Activated T-helper 1 cell treated with anti-CD3 and anti-CD28 coated beads, Interleukin-12 subunit alpha, Interleukin-12 subunit beta, Interleukin-2, Interleukin-4 antibody, amounts not matched to agents 30 ng/mL and 10 ng/mL and 1 ng/mL, durations not matched to agents 14 hours and 24 hours and 36 hours (primary cell): ENCODE measurements around the gene RHEB. TPM values are rescaled to one million over a fixed set of nuclear protein-coding genes. Genes with fewer than 3 reads are reported as not detected.

Source experiments
- DNase-seq: peaks from one replicate; pipeline ENCODE4 v3.0.0; 2021; ENCODE audit warnings: low spot score
- H3K27ac Mint-ChIP-seq: one replicate; pipeline ENCODE4 v1.8.0; 2021; ENCODE audit warnings: mild to moderate bottlenecking, mixed read lengths
- H3K27me3 Mint-ChIP-seq: one replicate; pipeline ENCODE4 v1.8.0; 2022; ENCODE audit warnings: mild to moderate bottlenecking, moderate library complexity, mixed read lengths; ENCODE audit not compliant: insufficient read depth
- H3K36me3 Mint-ChIP-seq: one replicate; pipeline ENCODE4 v1.8.0; 2021; ENCODE audit warnings: low read depth, mixed read lengths
- H3K4me1 Mint-ChIP-seq: one replicate; pipeline ENCODE4 v1.8.0; 2021; ENCODE audit warnings: low read depth, mixed read lengths
- H3K4me3 Mint-ChIP-seq: one replicate; pipeline ENCODE4 v1.8.0; 2021; ENCODE audit warnings: mild to moderate bottlenecking, moderate library complexity, mixed read lengths
- H3K9me3 Mint-ChIP-seq: one replicate; pipeline ENCODE4 v1.8.0; 2021; ENCODE audit warnings: mixed read lengths
- intact Hi-C: fragments of 100-400 bp; cut with micrococcal nuclease; formaldehyde crosslinking; loops from one replicate; pipeline ENCODE4 v1.15.1; 2024
- total RNA-seq: library from RNA; stranded (reverse); gene quantifications from 2 replicates; pipeline ENCODE4 v1.2.3, GENCODE V29; 2022

RHEB gene
- total RNA-seq, 1 donor from 2014 or later = 65.5 TPM

GRCh38 chr7:151433721-151434400 lies 85.8 kb downstream of the RHEB start:
- no peak for DNase-seq
- no peak overlapping the region for H3K4me3 Mint-ChIP-seq
- H3K9me3 Mint-ChIP-seq = no peaks in the 10 kb centered on the region
- peaks cover 10% of the 10 kb centered on the region for H3K27me3 Mint-ChIP-seq
- H3K36me3 Mint-ChIP-seq = no peaks in the 10 kb centered on the region
- intact Hi-C loops = loop anchor here (2.0 kb wide), 1 partner anchor 15 kb away; no protein-coding TSS in a partner anchor
- H3K27ac Mint-ChIP-seq = no peak overlapping the region
- H3K4me1 Mint-ChIP-seq = peaks cover 24% of the 10 kb centered on the region

- intact Hi-C loops = loop anchor here (2.0 kb wide), 1 partner anchor 16 kb away; no protein-coding TSS in a partner anchor
- H3K4me3 Mint-ChIP-seq = no peak overlapping the region
- H3K9me3 Mint-ChIP-seq = no peaks in the 10 kb centered on the region
- peak; percentile 38 for DNase-seq
- peaks cover 9% of the 10 kb centered on the region for H3K27me3 Mint-ChIP-seq
- H3K4me1 Mint-ChIP-seq = peaks cover 24% of the 10 kb centered on the region
- no peaks in the 10 kb centered on the region for H3K36me3 Mint-ChIP-seq
- H3K27ac Mint-ChIP-seq = peak overlapping the region; percentile 71
These were observed 86.8 kb downstream of the RHEB start for GRCh38 chr7:151432658-151433521.

GRCh38 chr7:151431768-151432311 lies 87.9 kb downstream of the RHEB start:
- no peak overlapping the region for H3K27ac Mint-ChIP-seq
- intact Hi-C loops = loop anchor here (2.0 kb wide), 1 partner anchor 17 kb away; no protein-coding TSS in a partner anchor
- H3K4me3 Mint-ChIP-seq = no peak overlapping the region
- H3K4me1 Mint-ChIP-seq = peaks cover 24% of the 10 kb centered on the region
- no peaks in the 10 kb centered on the region for H3K36me3 Mint-ChIP-seq
- H3K9me3 Mint-ChIP-seq = no peaks in the 10 kb centered on the region
- no peak for DNase-seq
- peaks cover 6% of the 10 kb centered on the region for H3K27me3 Mint-ChIP-seq

GRCh38 chr7:151431281-151431767 lies 88.4 kb downstream of the RHEB start:
- H3K27ac Mint-ChIP-seq = no peak overlapping the region
- H3K4me1 Mint-ChIP-seq = peaks cover 24% of the 10 kb centered on the region
- intact Hi-C loops = no loop called here

GRCh38 chr7:151430391-151431205 lies 89.1 kb downstream of the RHEB start:
- intact Hi-C loops = no loop called here
- H3K36me3 Mint-ChIP-seq = no peaks in the 10 kb centered on the region
- H3K27me3 Mint-ChIP-seq = peaks cover 3% of the 10 kb centered on the region
- peaks cover 24% of the 10 kb centered on the region for H3K4me1 Mint-ChIP-seq
- H3K9me3 Mint-ChIP-seq = no peaks in the 10 kb centered on the region
- no peak overlapping the region for H3K4me3 Mint-ChIP-seq
- no peak overlapping the region for H3K27ac Mint-ChIP-seq
- no peak for DNase-seq

More at GRCh38 chr7:151431281-151431767, 88.4 kb downstream of the RHEB start:
- no peaks in the 10 kb centered on the region for H3K36me3 Mint-ChIP-seq
- H3K4me3 Mint-ChIP-seq = no peak overlapping the region
- no peaks in the 10 kb centered on the region for H3K9me3 Mint-ChIP-seq
- H3K27me3 Mint-ChIP-seq = peaks cover 3% of the 10 kb centered on the region
- DNase-seq = no peak

- intact Hi-C loops = loop anchor here (1.0 kb wide), 1 partner anchor 61 kb away; no protein-coding TSS in a partner anchor
- no peaks in the 10 kb centered on the region for H3K9me3 Mint-ChIP-seq
- peak overlapping the region; percentile 66 for H3K4me3 Mint-ChIP-seq
- peak overlapping the region; percentile 50 for H3K27ac Mint-ChIP-seq
- H3K36me3 Mint-ChIP-seq = no peaks in the 10 kb centered on the region
- H3K4me1 Mint-ChIP-seq = peaks cover 24% of the 10 kb centered on the region
- peak; percentile 60 for DNase-seq
- peaks cover 3% of the 10 kb centered on the region for H3K27me3 Mint-ChIP-seq
These were observed 89.9 kb downstream of the RHEB start for GRCh38 chr7:151429560-151430331.

- Mint-ChIP-seq H3K9me3 (no peaks in the 10 kb centered on the region), H3K27me3 (peaks cover 3% of the 10 kb centered on the region), H3K36me3 (no peaks in the 10 kb centered on the region), H3K4me3 (no peak overlapping the region), H3K4me1 (peaks cover 24% of the 10 kb centered on the region), H3K27ac (no peak overlapping the region)
- no peak for DNase-seq
- intact Hi-C loops = loop anchor here (1.0 kb wide), 1 partner anchor 61 kb away; no protein-coding TSS in a partner anchor
These were observed 90.5 kb downstream of the RHEB start for GRCh38 chr7:151429237-151429559.

- Mint-ChIP-seq H3K4me3 (no peak overlapping the region), H3K36me3 (no peaks in the 10 kb centered on the region), H3K27me3 (peaks cover 6% of the 10 kb centered on the region), H3K4me1 (peaks cover 24% of the 10 kb centered on the region), H3K27ac (no peak overlapping the region), H3K9me3 (no peaks in the 10 kb centered on the region)
- intact Hi-C loops = loop anchor here (1.0 kb wide), 1 partner anchor 60 kb away; no protein-coding TSS in a partner anchor
- no peak for DNase-seq
These were observed 91.1 kb downstream of the RHEB start for GRCh38 chr7:151428378-151429236.

GRCh38 chr7:151427705-151428377 lies 91.9 kb downstream of the RHEB start:
- no peaks in the 10 kb centered on the region for H3K36me3 Mint-ChIP-seq
- intact Hi-C loops = no loop called here
- H3K4me1 Mint-ChIP-seq = peaks cover 18% of the 10 kb centered on the region
- DNase-seq = no peak
- no peak overlapping the region for H3K4me3 Mint-ChIP-seq
- no peak overlapping the region for H3K27ac Mint-ChIP-seq
- peaks cover 11% of the 10 kb centered on the region for H3K27me3 Mint-ChIP-seq
- no peaks in the 10 kb centered on the region for H3K9me3 Mint-ChIP-seq

GRCh38 chr7:151426904-151427704 lies 92.6 kb downstream of the RHEB start:
- peaks cover 12% of the 10 kb centered on the region for H3K27me3 Mint-ChIP-seq
- intact Hi-C loops = no loop called here
- no peak for DNase-seq
- no peak overlapping the region for H3K4me3 Mint-ChIP-seq
- no peak overlapping the region for H3K27ac Mint-ChIP-seq
- H3K36me3 Mint-ChIP-seq = no peaks in the 10 kb centered on the region
- peaks cover 15% of the 10 kb centered on the region for H3K4me1 Mint-ChIP-seq
- no peaks in the 10 kb centered on the region for H3K9me3 Mint-ChIP-seq
